HepG2 (cell line): ENCODE measurements around the gene ARL6. TPM values are rescaled to one million over a fixed set of nuclear protein-coding genes. Genes with fewer than 3 reads are reported as not detected.

ENCODE experiments used
- HDAC1 ChIP-seq: sonication (generic); formaldehyde crosslinking; IDR thresholded peaks from 2 replicates; pipeline ENCODE4 v1.5.1; 2020; ENCODE audit warnings: mild to moderate bottlenecking, missing genetic modification reagents
- KDM1A ChIP-seq: IDR thresholded peaks from 2 replicates; pipeline ENCODE4 v1.6.1; 2016; ENCODE audit warnings: missing compliant biosample characterization
- SMAD3 ChIP-seq: sonication (generic); formaldehyde crosslinking; IDR thresholded peaks from 2 replicates; pipeline ENCODE4 v1.4.0; 2020; ENCODE audit warnings: missing genetic modification reagents
- SRSF1 ChIP-seq: fragments of 200-400 bp; formaldehyde crosslinking; optimal IDR thresholded peaks from 2 replicates; pipeline ENCODE3; 2017; ENCODE audit warnings: mild to moderate bottlenecking, low read depth, low read length, moderate library complexity
- TEAD2 ChIP-seq: sonication (generic); formaldehyde crosslinking; IDR thresholded peaks from 2 replicates; pipeline ENCODE4 v1.9.0; 2021; ENCODE audit warnings: missing genetic modification reagents
- ZBTB38 ChIP-seq: sonication (generic); formaldehyde crosslinking; IDR thresholded peaks from 2 replicates; pipeline ENCODE4 v1.5.1; 2020; ENCODE audit warnings: mild to moderate bottlenecking, missing genetic modification reagents
- ZNF232 ChIP-seq: sonication (generic); formaldehyde crosslinking; IDR thresholded peaks from 2 replicates; pipeline ENCODE4 v1.4.0; 2020; ENCODE audit warnings: missing genetic modification reagents, borderline replicate concordance
- ZNF292 ChIP-seq: sonication (generic); formaldehyde crosslinking; IDR thresholded peaks from 2 replicates; pipeline ENCODE4 v1.8.1; 2022; ENCODE audit warnings: mild to moderate bottlenecking, low read depth, missing genetic modification reagents, borderline replicate concordance
- ZXDC ChIP-seq: sonication (generic); formaldehyde crosslinking; IDR thresholded peaks from 2 replicates; pipeline ENCODE4 v1.5.0; 2020; ENCODE audit warnings: mild to moderate bottlenecking, missing genetic modification reagents
- polyA plus RNA-seq, 8 experiments: library from polyadenylated mRNA; depleted of rRNA in 3 of 8; stranded (reverse) in 7 of 8; unstranded in 1 of 8; fragments of >200 nt; fragmentation: Illumina TruSeq in 4 of 8; extraction: Trizol in 4 of 8; gene quantifications; 2 replicates each; pipeline versions ENCODE4 v1.2.1 to v1.2.3, GENCODE V29; 2011 to 2016; ENCODE audit warnings: low read depth in 4 of 8, missing spikeins in 1 of 8, mixed read lengths in 1 of 8; ENCODE audit not compliant: insufficient read depth in 1 of 8
- total RNA-seq, 5 experiments: library from RNA; depleted of rRNA; stranded (reverse); fragments of >200 nt; fragmentation: Illumina TruSeq; extraction: Trizol; gene quantifications; 2 replicates each; pipeline ENCODE4 v1.2.3, GENCODE V29; 2016; ENCODE audit warnings: low read depth in 1 of 5
- TF ChIP-seq, protein P1 (sequence below): sonication (generic); formaldehyde crosslinking; IDR thresholded peaks from 2 replicates; pipeline ENCODE4 v1.9.0; 2021; ENCODE audit warnings: mild to moderate bottlenecking, missing genetic modification reagents
- TF ChIP-seq, protein P2 (sequence below): sonication (generic); formaldehyde crosslinking; conservative IDR thresholded peaks from 2 replicates; pipeline ENCODE4 v1.4.0; 2020; ENCODE audit warnings: missing genetic modification reagents
- TF ChIP-seq, protein P3 (sequence below): sonication (generic); formaldehyde crosslinking; IDR thresholded peaks from 2 replicates; pipeline ENCODE4 v1.4.0; 2020; ENCODE audit warnings: missing genetic modification reagents, mild to moderate bottlenecking, borderline replicate concordance
- TF ChIP-seq, protein P4 (sequence below): sonication (generic); formaldehyde crosslinking; IDR thresholded peaks from 2 replicates; pipeline ENCODE4 v1.9.0; 2021; ENCODE audit warnings: missing genetic modification reagents, mild to moderate bottlenecking, borderline replicate concordance

The ARL6 gene
- total and polyA plus RNA-seq, 2 of the 13 experiments (the other 11 are each of a cell fraction or from before 2014, with no cell fraction given), result 1.3 to 3.7 TPM

GRCh38 chr3:97764407-97765238, at the start of gene ARL6 (continued):
- TF ChIP-seq SRSF1, result peak; percentile 52
- TF ChIP-seq, protein P1, sequence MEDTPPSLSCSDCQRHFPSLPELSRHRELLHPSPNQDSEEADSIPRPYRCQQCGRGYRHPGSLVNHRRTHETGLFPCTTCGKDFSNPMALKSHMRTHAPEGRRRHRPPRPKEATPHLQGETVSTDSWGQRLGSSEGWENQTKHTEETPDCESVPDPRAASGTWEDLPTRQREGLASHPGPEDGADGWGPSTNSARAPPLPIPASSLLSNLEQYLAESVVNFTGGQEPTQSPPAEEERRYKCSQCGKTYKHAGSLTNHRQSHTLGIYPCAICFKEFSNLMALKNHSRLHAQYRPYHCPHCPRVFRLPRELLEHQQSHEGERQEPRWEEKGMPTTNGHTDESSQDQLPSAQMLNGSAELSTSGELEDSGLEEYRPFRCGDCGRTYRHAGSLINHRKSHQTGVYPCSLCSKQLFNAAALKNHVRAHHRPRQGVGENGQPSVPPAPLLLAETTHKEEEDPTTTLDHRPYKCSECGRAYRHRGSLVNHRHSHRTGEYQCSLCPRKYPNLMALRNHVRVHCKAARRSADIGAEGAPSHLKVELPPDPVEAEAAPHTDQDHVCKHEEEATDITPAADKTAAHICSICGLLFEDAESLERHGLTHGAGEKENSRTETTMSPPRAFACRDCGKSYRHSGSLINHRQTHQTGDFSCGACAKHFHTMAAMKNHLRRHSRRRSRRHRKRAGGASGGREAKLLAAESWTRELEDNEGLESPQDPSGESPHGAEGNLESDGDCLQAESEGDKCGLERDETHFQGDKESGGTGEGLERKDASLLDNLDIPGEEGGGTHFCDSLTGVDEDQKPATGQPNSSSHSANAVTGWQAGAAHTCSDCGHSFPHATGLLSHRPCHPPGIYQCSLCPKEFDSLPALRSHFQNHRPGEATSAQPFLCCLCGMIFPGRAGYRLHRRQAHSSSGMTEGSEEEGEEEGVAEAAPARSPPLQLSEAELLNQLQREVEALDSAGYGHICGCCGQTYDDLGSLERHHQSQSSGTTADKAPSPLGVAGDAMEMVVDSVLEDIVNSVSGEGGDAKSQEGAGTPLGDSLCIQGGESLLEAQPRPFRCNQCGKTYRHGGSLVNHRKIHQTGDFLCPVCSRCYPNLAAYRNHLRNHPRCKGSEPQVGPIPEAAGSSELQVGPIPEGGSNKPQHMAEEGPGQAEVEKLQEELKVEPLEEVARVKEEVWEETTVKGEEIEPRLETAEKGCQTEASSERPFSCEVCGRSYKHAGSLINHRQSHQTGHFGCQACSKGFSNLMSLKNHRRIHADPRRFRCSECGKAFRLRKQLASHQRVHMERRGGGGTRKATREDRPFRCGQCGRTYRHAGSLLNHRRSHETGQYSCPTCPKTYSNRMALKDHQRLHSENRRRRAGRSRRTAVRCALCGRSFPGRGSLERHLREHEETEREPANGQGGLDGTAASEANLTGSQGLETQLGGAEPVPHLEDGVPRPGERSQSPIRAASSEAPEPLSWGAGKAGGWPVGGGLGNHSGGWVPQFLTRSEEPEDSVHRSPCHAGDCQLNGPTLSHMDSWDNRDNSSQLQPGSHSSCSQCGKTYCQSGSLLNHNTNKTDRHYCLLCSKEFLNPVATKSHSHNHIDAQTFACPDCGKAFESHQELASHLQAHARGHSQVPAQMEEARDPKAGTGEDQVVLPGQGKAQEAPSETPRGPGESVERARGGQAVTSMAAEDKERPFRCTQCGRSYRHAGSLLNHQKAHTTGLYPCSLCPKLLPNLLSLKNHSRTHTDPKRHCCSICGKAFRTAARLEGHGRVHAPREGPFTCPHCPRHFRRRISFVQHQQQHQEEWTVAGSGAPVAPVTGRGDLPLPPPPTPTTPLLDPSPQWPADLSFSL (CRISPR knock-in tag), result no peak
- no peak for TF ChIP-seq KDM1A (CRISPR knock-in tag)
- TF ChIP-seq, protein P2, sequence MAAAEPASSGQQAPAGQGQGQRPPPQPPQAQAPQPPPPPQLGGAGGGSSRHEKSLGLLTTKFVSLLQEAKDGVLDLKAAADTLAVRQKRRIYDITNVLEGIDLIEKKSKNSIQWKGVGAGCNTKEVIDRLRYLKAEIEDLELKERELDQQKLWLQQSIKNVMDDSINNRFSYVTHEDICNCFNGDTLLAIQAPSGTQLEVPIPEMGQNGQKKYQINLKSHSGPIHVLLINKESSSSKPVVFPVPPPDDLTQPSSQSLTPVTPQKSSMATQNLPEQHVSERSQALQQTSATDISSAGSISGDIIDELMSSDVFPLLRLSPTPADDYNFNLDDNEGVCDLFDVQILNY (CRISPR knock-in tag), result no peak
- TF ChIP-seq, protein P3, sequence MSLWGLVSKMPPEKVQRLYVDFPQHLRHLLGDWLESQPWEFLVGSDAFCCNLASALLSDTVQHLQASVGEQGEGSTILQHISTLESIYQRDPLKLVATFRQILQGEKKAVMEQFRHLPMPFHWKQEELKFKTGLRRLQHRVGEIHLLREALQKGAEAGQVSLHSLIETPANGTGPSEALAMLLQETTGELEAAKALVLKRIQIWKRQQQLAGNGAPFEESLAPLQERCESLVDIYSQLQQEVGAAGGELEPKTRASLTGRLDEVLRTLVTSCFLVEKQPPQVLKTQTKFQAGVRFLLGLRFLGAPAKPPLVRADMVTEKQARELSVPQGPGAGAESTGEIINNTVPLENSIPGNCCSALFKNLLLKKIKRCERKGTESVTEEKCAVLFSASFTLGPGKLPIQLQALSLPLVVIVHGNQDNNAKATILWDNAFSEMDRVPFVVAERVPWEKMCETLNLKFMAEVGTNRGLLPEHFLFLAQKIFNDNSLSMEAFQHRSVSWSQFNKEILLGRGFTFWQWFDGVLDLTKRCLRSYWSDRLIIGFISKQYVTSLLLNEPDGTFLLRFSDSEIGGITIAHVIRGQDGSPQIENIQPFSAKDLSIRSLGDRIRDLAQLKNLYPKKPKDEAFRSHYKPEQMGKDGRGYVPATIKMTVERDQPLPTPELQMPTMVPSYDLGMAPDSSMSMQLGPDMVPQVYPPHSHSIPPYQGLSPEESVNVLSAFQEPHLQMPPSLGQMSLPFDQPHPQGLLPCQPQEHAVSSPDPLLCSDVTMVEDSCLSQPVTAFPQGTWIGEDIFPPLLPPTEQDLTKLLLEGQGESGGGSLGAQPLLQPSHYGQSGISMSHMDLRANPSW, result no peak; the same call in 1 of the 2 replicates
- TF ChIP-seq, protein P4, sequence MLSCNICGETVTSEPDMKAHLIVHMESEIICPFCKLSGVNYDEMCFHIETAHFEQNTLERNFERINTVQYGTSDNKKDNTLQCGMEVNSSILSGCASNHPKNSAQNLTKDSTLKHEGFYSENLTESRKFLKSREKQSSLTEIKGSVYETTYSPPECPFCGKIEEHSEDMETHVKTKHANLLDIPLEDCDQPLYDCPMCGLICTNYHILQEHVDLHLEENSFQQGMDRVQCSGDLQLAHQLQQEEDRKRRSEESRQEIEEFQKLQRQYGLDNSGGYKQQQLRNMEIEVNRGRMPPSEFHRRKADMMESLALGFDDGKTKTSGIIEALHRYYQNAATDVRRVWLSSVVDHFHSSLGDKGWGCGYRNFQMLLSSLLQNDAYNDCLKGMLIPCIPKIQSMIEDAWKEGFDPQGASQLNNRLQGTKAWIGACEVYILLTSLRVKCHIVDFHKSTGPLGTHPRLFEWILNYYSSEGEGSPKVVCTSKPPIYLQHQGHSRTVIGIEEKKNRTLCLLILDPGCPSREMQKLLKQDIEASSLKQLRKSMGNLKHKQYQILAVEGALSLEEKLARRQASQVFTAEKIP (CRISPR knock-in tag), result no peak
- TF ChIP-seq ZNF292 (CRISPR knock-in tag), result 0 out of 2 replicates have a peak, but pooled peaks have one; percentile 64
- peak; percentile 92; the same call in 1 of the 2 replicates for TF ChIP-seq HDAC1 (CRISPR knock-in tag)
- TF ChIP-seq ZNF232 (CRISPR knock-in tag), result no peak
- peak; percentile 85; the same call in 1 of the 2 replicates for TF ChIP-seq ZBTB38 (CRISPR knock-in tag)
- TF ChIP-seq TEAD2 (CRISPR knock-in tag), result no peak
- TF ChIP-seq SMAD3, result no peak
- TF ChIP-seq ZXDC (CRISPR knock-in tag), result no peak
